GM21717 (cell line): ENCODE results near the gene GPR179.

Source experiments
- ATAC-seq: cut with Tn5 transposase; IDR thresholded peaks from one replicate; pipeline ENCODE4 v1.9.1; 2021; ENCODE audit warnings: mild to moderate bottlenecking, moderate library complexity; ENCODE audit not compliant: unreplicated experiment

GPR179 gene

DNA sequence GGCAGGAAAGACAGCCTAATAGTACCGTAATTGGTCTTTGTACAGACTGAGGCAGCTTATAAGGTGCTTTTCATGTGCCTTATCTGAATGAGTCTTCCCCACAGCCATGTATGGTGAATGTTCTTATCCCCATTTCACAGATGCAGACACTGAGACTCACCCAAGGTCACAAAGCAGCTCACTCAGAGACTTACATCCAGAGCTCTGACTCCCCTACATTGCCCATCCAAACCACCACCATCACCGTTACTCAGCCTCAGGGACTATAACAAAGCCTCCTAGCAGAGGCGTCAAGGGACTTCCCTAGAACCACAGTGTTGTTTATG is 627 bp upstream of the GPR179 start:
- ATAC-seq: no peak

DNA sequence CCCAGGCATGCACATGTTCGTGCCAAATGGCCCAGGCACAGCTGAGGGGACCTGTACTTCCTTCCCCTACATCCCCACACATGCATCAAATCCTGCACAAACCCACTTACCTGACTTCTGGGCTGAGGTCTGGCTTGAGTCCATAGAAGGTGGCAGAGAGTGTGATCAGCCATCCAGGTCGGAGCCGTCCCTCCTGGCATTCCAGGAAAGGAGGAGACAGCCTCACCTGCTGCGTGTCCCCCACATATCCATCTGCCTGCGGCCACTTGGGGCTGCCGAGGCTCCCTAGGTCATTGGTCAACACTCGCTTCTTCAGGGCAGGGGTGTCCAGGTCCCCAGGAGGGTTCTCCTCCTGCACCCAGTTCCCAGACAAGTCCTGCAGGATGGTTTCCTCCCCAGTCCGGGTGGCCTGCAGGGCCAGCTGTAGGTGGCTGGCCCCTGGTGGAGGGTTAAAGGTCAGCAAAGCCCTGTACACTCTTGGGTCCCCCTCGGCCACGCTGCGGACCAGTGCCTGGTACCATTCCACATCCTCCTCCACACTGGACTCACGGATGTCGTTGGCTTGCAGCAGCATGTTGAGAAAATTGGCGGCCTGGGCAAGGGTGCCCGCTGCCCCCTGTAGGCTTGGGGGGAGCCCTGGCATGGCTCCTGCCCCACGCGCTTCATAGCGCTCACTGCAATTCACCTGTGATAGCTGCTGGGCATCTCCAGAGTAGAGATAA is 709 bp downstream of the GPR179 start:
- no peak for ATAC-seq

DNA sequence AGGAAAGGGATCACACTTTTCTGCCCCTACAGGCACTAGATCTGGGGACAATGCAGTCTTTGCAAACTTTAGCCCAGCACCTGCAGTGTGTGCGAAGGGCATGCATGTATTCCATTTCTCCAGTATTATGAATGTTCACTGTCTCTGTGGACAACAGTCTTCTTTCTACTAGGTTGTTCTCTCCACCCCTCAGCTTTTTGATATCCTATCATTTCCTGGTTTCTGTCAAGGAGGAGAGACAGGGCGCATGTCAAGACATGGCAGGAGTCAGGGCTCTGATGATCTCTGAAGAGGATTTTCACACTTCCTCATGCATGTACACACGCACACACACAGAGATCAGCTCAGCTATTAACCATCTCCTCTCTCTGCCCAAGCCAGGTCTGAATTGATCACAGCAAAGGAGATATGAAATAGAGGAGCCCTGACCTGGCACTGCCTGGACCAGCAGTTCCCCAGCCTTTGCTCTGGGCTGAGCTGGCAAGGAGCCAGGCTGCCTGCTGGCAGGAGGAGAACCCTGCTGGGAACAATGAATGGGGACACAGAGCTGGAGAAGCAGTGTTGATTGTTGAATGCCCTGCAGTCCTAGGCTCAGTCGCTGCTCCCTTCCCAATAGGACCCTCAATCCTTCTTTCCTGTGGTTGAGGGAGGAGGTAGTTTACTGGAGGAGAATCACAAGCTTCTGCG is 2.6 kb downstream of the GPR179 start:
- no peak for ATAC-seq

DNA sequence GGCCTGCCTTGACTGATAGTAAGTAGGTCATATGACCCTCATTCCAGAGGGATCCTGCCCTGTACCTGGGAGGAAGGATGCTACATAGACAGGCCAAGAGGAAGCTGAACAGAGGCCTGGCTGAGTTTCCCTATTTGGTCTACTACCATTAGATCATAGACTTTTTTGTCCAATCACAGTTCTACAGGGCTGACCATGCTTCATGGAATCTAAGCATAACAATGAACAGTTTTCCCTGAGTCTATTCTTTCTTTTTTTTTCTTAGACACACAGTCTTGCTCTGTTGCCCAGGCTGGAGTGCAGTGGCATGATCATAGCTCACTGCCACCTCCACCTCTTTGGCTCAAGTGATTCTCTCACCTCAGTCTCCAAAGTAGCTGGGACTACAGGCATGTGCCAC is 3.9 kb downstream of the GPR179 start:
- ATAC-seq: no peak

DNA sequence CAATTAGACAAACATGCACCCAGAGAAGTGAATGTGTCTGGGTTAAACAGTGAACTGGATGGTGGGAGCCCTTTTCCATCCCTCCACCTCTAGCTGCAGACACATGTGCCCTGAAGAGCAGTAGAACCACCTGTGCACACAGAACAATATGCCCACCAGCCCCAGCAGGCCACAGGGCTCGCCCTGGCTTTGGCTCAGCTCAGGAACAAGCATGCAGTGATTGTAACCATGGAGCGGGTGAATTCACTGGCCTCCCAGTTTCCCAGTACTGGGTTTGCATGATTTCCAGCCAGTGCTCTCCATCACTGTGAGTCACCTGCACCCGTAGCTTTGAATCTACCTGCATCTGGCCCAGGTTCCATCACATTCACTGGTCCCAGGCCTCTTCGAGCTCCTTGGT is 5.2 kb downstream of the GPR179 start:
- ATAC-seq: no peak

DNA sequence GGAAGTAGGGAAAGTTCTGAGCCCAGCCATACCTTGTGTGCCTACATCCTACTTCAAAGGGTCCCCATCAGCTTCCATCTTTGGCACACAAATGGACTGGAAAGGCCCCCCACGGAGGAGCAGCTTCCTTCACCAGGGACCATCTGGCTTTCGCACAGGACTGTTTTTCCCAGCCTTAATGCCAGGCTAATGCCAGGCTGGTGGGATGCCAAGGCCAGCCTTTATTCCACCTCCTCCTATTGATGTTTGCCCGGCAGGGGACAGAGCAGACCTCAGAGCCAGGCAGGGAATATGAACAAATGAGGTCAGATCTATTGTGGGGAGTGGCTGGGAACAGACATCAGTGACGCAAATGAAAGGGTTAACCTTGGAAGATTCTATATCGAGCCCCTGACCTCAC is 5.7 kb downstream of the GPR179 start:
- ATAC-seq: no peak

DNA sequence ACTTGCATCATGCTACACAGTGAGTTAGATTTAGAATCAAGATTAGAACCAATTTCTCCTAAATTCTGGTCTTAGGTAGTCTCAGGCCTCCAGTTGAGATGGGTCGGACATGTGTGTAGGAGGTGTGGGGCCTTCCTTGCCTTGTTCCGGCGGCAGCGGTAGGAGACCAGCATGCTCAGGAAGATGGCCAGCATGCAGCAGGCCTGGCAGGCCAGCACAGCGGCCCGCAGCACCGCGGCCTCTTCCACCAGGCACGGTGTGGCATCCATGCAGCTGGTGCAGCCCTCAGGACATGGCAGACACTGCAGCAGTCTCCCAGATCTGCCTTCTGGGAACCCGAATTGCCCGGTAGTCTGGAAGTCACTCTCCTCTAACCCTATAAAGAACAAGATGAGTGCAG is 6.9 kb downstream of the GPR179 start:
- ATAC-seq: no peak

DNA sequence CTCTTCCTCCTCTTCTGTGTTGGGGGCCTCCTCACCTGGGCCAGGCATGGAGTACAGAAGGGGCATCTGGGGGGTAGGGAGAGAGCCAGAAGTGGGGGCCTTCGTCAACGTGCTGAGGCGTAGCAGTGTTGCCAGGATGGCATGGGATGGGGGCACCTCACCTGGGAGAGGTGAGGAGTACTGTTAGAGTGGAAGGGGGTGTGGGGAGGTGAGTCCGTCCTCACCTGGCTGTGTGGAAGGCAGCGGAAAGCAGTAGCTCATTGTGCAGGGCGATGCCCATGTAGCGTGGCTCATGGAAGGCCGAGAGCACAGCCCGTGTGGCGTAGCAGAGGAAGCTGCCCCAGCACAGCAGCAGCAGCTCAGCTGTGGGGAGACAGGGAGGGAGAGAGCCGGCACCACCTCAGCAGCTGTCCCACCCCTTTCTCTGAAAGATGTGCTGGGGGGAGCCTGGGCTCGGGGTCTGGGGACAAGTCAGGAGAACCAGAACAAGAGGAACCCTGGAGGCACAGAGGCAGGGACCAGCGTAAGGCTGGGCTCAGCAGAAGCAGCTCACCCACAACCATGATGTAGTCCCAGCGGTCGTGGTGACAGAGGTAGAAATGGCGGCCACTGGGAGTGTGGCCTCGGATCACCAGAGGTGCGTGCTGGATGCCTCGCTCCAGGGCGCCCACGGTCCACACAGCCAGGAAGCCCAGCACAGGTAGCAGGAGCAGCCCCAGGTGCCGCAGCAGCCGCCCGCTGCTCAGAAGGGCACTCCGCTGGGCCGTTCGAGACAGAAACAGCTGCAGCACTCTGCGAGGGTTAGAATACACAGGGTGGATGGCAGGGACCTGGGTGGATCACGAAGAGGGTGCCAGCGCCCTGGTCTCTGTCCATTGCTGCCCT is 9.0 kb downstream of the GPR179 start:
- no peak for ATAC-seq

DNA sequence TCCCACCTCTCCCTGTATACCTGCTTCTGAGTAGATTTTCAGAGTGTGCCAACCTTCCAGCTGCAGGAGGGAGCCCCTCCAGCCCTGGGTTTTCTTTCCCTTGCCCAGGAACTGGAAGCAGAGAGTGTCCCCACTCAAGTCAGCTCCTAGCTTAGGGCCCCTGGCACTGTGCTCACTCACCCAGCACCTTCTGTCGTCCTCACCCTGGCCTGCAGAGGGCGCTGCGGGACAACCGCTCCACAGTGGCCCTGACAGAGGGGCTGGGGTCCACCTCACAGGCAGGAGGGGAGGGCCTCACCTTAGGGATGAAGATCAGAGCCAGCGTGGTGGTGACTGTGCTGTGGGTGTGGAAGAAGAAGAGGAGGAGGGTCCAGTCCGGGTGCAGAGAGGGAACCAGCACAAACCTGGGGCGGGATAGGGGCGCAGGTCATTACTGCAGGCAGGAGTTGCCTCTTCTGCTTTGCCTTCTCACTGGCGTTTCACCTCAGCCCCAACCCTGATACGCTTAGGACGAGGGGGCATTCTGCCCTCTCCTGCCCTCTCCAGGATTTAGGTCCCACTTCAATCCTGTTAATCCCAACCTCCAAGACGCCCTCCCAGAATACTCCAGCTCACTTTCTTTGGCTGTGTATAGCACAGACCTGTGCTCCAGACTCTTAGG is 10.0 kb downstream of the GPR179 start:
- no peak for ATAC-seq

DNA sequence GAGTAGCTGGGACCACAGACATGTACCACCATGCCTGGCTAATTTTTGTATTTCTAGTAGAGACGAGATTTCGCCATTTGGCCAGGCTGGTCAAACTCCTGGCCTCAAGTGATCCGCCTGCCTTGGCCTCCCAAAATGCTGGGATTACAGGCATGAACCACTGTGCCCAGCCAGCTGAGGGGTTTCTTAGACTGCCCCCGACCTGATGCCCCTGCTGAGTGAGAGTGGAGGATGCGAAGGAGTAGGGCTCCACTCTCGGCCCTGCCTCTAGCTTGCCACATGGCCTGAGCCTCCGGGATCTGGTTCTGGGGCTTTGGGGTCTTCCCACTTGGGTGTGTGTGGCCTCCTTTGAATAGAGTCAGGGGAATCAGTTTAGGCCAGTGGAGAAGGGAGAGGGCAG is 11.0 kb downstream of the GPR179 start:
- ATAC-seq: no peak

DNA sequence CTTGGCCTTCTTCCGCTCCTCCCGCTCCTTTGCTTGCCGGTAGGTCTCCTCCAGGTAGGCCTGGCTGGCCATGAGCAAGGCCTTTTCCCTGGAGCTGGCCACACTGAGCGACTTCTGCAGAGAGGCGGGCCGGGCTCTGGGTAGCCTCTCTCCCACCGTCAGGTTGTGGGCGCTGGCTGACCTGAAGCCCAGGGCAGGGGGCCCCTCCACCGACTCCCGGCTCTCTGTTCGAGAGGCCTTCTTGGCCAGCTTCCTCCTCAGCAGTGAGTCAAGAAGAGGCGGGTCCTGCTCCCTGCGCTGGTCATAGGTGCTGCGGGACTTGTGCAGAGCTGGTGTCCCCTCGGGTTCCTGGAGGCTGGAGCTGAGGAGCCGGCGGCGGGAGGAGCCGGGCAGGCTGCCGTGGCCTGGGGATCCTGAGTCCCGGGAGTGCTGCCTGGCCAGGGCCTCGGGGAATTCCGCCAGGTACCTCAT is 12.8 kb downstream of the GPR179 start:
- ATAC-seq: no peak

DNA sequence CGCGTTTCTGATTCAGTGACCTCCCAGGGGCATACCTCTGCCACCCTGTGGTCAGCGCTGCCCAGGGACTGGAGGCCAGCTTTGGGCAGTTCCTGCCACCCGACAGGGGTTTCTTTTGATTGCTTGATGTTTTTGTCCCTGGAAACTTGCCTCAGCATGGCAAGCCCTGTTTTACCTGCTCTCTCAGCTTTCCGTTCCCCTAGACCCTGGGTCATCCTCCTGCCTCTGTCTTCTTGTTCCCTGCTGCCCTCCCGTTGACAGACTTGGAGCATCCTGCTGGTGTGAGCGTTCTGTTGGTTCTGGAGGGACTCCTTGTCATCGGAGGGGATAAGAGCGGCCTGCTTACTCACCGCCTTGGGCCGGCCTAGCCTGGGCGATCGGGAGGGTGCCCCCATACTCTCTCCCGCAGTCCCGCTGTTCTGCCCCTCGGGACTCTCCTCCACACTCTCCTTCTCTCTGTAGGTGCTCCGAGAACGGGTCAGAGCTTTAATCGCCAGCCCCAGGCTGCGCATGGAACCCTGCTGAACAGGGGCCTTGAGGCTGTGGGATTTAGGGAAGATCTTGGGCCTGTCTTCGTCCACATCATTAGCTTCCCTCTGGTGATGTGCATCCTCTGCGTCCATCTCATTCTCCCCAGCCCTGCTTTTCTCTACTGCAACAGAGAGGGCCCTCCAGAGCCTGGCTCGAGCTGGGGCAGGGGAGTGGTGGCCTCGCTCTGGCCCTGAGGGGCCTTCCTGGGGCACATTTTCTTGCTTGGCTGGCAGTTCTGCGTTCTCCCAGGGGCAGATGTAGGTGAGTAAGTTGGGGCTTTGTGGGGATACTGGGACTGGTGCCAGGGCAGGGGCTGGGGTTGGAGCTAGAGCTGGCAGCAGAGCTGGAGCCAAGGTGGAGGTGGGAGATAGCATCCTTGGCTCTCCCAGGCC is 13.7 kb downstream of the GPR179 start:
- no peak for ATAC-seq

DNA sequence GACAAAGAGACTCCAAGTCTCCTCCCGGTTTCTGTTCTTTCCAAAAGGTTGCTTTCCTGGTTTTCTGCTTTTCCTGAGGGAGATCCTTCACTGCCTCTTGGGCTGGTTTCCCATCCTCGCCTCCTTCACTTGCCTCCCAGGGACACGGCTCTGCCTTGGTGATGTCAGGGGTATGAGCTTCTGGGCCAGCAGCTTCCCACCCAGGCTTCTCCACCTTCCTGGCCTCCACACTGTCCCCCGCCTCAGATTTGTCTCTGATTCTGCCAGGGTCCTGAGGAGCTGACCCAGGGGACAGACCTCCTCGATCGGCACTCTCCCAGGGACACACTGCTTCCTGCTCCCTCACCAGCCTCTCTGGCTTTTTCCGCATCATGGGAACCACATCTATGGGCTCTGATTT is 14.5 kb downstream of the GPR179 start:
- ATAC-seq: no peak

DNA sequence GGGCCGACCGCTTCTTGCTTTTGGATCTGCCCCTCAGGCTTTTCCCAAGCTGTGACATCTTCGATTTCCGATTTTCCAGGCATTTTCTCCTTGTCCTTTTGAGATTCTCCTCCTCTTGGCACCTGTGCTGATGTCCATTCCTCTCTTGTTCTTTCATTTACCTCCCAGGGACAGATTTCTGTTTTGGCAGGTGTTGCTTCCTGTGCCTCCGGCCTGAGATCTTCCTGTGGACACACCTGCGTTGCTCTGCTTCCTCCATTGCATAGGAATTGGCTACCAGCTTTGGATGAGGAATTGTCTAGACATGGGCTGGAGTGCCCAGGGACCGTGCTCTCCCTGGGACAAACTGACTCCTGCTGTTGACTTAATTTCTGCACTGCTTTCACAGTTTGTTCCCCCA is 15.1 kb downstream of the GPR179 start:
- ATAC-seq: no peak

DNA sequence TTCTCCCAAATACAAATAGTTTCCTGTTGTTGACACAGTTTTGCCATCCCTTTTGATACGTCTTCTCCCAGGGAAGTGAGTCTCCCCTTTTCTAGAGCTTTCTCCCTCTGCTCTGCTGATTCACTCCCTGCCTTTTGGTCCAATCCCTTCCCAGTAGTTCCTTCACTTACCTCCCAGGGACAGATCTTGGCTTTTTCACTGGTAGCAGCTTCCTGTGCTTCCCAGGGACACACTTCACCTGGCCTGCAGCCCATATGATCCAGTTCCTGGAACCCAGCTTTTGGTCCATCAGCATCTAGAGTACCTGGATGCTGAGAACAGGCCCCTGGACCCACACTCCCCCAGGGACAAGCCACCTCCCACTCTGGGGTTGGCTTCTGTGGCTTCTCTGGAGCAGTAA is 15.8 kb downstream of the GPR179 start:
- ATAC-seq: no peak

DNA sequence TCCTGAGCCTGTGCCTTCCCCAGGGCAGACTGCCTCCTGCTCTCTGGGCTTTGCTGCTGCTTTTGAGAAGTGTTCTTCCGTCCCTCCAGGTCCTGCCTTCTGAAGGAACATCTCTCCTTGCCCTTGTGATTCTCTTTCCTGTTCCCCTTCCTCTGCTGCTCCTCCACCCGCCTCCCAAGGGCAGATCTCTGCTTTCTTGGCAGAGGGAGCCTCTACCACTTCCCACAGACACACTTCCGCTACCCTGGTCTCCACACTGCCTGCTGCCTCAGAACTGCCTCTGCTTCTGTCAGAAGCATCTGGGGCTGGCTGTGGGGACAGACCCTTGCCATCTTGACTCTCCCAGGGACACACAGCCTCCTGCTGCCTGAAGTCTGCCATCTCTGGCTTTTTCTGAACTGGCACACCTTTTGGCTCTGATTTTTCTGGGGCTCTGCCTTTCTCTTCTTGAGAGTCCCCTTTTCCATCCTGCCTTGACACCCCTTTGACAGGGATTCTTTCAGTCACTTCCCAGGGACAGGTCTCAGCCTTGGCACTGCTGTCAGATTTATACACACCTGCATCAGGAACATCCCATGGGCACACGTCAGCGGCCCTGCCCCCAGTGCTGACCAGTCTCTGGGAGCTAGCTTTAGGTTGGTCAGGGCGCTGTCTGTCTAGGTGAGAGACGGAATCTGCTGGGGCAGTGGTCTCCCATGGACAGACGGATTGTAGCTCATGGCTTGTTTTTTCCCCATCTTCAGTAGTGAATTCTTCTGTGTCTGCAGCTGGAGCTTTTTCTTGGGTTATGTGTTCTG is 16.6 kb downstream of the GPR179 start:
- no peak for ATAC-seq

DNA sequence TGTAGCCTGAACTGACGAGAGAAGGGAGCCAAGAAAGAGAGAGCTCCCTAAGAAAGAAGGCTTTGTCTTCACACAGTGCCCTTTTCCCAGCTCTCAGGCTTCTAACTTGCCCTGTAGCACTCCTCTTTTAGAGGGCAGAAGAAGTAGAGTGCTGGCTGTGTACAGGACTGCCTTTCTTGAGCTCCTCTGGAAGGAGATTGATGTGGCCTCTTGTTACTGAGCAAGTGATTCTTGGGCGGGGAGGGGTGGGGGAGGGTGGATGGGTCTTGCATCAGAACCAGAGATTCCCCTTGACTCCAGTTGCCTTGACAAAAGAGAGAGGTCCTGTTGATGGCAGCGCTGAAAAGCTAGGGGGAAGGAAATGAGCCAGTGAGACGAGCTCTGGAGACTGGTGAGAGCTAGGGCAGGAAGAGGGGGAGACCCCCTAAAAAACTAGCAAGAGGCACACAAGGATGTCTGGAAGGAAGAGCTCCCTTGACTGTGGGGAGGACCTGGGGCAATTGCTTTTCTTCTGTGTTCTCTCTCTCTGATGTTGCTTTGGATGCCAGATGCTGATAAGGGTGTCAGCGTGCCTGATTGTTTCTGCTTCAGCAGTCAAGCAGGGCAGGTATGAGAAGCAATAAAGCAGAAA is 18.4 kb downstream of the GPR179 start:
- ATAC-seq: no peak

DNA sequence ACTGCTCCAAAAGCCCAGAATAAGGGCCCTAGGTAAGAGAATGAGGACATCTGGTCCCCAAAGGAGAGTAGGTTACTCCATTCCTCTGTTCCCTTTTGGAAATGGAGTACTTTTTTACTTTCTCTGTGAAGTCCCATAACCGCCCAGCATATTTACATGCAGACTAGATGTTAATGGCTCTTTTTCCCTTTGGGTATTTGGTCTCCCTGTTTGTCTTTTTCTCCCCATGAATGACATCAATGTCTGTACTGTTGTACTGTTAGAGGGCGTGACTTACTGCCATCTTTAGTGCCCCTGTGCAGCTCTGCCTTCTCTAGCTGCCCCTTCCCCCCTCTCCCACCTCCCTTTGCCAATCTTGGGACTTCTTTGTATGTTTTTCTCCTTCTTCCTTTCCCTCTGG is 19.0 kb downstream of the GPR179 start:
- no peak for ATAC-seq

DNA sequence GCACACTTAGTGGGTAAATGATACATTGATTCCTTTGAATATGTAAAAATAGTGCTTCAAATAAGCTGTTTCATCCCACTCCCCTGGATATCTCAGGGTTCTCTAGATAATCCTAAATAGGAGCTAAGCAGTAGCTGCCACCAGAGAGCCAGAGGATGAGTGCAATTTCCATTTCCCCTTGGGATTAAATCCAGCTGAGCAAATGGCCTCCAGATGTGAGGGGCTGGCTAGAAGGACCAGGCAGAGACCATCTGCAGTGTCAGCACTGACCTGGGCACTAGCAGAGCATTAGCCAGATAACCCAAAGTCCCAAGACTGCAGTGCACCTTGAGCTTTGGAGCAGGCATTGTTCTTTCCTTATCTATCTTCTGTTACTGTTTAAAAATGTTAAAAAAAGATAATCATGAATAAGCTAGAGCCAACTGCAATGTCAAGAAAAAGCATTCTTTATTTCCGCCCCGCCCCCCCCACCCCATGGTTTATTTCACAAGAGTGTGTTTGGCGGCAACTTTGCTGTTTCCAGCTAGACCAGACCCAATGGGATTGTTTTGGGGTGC is 19.5 kb downstream of the GPR179 start:
- no peak for ATAC-seq
